Stimulated activated CD4-positive, alpha-beta T cell treated with anti-CD3 and anti-CD28 coated beads, Interleukin-4, amount 100 ng/mL, for 48 hours (primary cell): ENCODE data around the gene ADD3.
"Not testable (repeated sequence)": the region's sequence is repeated elsewhere in the genome, so short reads cannot be mapped to it uniquely, and the experiment has no call there.

ENCODE experiments used
- DNase-seq, 2 donors: peaks; one replicate each; pipeline ENCODE4 v3.0.0-alpha.2; 2020; ENCODE audit warnings: low read depth in 2 of 2

The ADD3 gene

GRCh38 chr10:110035070-110035921, 27.5 kb downstream of the ADD3 start:
- DNase-seq, result no peak

- DNase-seq, result no peak
Observed at GRCh38 chr10:110036640-110037039, 28.9 kb downstream of the ADD3 start.

DNA sequence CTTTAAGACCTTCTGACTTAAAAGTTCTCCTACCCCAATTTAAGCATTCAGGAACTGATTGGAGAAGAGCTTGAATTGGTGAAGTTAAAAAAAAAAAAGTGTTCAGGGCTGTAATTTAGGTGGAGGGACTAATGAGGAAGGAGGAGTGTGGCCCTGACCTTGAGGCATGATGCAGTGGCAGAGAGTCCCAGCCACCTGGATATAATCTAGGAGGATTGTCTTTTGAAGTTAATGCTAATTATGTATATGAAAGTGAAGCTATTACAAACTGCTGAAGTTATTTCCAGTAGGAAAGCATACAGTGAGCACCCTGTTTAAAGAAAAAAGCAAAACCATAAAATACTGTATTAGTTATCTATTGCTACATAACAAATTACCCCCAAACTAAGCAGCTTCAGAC, 31.5 kb downstream of the ADD3 start:
- DNase-seq, result no peak

GRCh38 chr10:110040108-110040507, 32.3 kb downstream of the ADD3 start:
- no peak for DNase-seq

GRCh38 chr10:110040767-110041478, 33.1 kb downstream of the ADD3 start:
- no peak for DNase-seq

GRCh38 chr10:110041479-110041829, 33.7 kb downstream of the ADD3 start:
- no peak for DNase-seq

DNA sequence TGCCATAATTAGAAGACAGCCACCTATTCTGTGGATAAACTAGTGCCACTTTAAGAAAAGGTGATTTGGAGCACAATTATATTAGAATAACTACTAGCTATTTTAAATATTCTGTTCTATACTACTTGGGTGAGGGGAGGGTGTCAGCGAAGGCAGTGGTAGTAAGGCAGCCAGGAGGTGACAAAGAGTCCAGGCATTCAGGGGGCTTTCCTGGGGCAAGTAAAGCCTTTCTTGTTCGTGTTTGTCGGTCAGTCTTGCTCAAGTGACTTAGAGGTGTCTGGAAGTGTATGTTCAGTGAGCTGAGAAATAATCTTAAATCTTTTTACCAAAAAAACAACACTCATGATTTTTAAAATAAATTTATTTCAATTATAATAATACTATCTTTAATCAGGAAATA, 34.4 kb downstream of the ADD3 start:
- DNase-seq, result no peak

- DNase-seq, result no peak
Observed at GRCh38 chr10:110042891-110043290, 35.1 kb downstream of the ADD3 start.

DNA sequence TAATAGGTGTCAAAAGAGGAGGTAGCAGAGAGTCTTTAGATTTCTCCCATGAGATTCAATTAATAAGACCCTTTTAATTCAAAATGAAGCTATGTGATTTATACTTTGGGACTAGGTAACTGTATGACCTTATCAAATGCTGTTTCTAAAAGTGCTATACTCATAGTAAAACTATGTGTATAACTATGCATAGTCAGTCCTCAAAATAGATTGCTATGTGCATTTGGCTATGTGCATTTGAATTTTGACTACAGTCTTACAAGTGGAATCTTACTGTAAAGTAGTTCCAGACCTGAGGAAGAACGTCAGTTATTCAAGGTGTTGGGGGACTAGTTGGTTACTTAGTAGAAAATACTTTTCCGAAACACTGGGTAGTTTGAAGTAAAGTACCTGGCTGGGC, 36.9 kb downstream of the ADD3 start:
- no peak for DNase-seq

GRCh38 chr10:110045772-110046171, 38.0 kb downstream of the ADD3 start:
- DNase-seq, result no peak

DNA sequence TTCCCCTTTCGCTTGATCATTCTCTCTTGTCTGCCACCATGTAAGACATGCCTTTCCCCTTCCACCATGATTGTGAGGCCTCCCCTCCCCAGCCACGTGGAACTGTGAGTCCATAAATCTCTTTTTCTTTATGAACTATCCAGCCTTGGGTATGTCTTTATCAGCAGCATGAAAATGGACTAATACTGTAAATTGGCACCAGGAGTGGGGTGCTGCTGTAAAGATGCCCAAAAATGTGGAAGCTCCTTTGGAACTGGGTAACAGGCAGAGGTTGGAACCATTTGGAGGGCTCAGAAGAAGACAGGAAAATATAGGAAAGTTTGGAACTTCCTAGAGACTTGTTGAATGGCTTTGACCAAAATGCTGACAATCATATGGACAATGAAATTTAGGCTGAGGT, 40.4 kb downstream of the ADD3 start:
- DNase-seq, result not testable (repeated sequence)

DNA sequence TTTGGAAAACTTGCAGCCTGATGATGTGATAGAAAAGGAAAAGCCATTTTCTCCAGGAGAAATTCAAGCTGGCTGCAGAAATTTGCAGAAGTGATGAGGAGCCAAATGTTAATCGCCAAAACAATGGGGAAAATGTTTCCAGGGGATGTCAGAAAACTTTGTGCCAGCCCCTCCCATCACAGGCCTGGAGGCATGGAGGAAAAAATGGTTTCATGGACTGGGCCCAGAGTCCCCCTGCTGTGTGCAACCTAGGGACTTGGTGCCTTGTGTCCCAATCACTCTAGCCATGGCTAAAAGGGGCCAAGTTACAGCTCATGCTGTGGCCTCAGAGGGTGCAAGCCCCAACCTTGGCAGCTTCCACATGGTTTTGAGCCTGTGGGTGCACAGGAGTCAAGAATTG, 41.0 kb downstream of the ADD3 start:
- DNase-seq, result no peak

- DNase-seq, result not testable (repeated sequence)
Observed at GRCh38 chr10:110049889-110050591, 42.3 kb downstream of the ADD3 start.

GRCh38 chr10:110051487-110051886, 43.7 kb downstream of the ADD3 start:
- no peak for DNase-seq

DNA sequence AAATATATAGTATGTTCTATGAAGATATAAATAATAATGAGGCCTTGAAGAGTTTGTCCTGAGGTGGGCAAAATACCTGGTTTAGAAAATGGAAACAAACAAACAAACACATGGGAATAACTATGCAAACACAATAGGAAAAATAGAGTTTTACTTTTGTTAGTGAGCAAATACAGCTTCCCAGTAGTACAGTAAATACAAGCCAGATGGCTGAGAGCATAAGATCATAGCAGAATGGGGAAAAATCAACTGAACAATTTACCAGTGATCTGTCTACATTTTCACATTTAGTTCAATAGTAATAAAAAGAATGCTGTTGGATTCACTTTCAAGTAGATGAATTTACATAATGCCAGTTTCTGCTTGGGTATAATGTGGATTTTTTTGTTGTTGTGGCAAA, 45.1 kb downstream of the ADD3 start:
- DNase-seq, result no peak

GRCh38 chr10:110056822-110057221, 49.0 kb downstream of the ADD3 start:
- no peak for DNase-seq

DNA sequence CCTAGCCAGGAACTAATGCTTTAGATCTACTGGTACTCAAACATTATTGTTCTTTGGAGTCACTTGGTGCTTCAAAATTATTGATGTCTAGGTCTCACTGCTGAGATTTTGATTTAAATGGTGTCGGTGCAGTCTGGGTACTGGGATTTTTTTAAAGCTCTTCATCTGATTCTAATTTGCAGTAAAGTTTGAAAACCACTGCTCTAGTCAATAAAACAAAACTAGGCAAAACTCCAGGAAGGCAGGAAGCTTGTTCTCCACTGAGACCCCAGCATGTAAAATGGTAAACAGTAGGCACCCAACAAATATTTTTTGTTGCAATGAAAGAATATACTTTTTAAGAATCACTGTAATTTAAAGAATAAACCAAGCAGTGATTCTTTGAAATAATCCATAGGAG, 49.7 kb downstream of the ADD3 start:
- no peak for DNase-seq

DNA sequence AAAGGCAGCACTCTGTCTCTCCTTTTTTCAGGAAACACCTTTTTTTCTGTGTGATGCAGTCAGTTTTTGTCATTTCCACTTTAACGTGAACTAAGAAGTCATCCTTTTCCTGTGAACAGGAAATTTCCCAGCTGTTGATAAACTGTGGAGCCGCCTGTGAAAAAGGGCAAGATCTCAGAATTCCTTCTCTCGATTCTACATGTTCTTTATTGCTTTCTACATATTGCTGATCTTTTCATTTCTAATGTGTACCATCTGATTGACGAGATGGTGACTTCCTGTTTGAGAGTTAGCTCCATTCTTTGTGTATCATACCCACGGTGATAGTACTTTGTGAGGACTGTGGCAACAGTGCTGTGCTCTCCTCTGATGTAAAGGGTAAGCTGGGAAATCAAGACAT, 50.4 kb downstream of the ADD3 start:
- DNase-seq, result no peak

DNA sequence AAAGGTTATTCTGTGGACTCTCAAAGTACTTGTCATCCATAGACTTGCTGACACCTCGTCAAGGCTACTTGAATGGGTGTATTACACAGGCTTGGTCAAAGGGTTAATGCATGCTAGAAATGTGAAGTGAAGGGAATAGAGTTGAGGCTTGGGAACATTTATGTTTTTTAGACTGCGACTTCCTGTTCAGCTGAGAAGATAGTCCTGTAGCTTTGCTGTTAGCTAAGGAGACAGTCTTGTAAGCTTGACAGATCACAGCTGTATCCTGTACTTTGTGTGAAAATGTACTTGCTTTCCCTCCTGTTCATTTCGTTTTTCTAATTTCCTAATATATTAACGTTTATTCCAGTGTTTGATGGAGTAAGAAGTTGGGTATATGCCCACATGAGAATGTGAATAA, 52.1 kb downstream of the ADD3 start:
- DNase-seq, result no peak

DNA sequence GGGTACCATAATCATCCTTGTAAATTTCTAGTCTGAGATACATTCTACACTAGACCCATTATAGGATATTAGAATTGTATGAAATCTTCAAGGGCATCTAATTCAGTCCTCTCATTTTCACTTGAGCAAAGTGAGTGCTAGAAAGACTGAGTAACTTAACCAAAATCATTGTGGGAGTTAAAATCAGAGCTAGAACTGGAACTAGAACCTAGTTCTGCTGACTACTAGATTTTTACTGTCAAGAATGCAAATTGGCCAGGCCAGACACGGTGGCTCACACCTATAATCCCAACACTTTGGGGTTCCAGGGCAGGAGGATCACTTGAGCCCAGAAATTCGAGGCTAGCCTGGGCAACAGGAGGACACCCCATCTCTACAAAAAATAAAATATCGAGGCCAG, 53.9 kb downstream of the ADD3 start:
- no peak for DNase-seq

- DNase-seq, result no peak
Observed at GRCh38 chr10:110065269-110065668, 57.5 kb downstream of the ADD3 start.

GRCh38 chr10:110067960-110068770, 60.4 kb downstream of the ADD3 start:
- DNase-seq, result peak in 1 of 2 donors; percentile 32
